ENCODE measurements around the gene DENND6B.

DENND6B gene

DNA sequence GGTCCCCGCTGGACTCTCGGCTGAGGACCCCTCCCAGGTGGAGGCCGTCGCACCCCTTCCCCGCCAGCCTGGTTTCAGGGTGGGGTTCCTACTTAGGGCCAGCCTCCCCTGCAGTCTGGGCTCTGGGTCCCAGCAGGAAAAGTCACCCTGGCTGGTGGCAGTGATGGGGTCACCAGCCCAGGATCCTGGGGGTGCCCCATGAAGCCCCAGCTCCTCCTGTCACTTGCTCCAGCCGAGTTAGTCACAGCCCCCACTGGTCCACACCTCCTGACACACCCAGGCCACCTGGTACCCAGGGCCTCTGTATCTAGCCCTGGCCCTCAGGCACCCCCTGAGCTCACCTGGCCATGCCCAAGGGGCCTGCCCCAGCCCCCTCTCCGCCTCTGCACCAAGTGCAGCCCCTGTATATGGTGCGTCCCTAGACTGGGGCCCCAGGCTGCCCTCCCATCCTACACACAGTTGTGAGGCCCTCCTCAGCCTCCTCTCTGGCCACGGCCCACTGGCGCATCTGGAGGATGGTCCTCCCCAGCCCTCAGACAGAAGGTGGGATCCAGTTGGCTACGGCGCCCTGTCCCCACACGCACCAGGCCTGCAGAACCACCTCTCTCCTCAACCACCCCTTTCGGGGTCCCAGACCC, 26.1 kb downstream of the DENND6B start:
- no peaks in the 10 kb centered on the region for H4K20me1 ChIP-seq (ENCODE audit: insufficient read depth, low read length)
- no peaks in the 10 kb centered on the region for H3K9me3 ChIP-seq (ENCODE audit: low read length)
- no peak overlapping the region for H3K9ac ChIP-seq (ENCODE audit: low read length)
- peaks cover 25% of the 10 kb centered on the region for H3K27me3 ChIP-seq (ENCODE audit: insufficient read depth, low read length)
- H3K4me3 ChIP-seq (ENCODE audit: low read depth, low read length, poor library complexity, severe bottlenecking) = no peak overlapping the region
- H3K4me2 ChIP-seq (ENCODE audit: low read length) = no peak overlapping the region
- H3K9me2 ChIP-seq (ENCODE audit: low read depth, low read length) = no peaks in the 10 kb centered on the region
- TF ChIP-seq, protein P1, sequence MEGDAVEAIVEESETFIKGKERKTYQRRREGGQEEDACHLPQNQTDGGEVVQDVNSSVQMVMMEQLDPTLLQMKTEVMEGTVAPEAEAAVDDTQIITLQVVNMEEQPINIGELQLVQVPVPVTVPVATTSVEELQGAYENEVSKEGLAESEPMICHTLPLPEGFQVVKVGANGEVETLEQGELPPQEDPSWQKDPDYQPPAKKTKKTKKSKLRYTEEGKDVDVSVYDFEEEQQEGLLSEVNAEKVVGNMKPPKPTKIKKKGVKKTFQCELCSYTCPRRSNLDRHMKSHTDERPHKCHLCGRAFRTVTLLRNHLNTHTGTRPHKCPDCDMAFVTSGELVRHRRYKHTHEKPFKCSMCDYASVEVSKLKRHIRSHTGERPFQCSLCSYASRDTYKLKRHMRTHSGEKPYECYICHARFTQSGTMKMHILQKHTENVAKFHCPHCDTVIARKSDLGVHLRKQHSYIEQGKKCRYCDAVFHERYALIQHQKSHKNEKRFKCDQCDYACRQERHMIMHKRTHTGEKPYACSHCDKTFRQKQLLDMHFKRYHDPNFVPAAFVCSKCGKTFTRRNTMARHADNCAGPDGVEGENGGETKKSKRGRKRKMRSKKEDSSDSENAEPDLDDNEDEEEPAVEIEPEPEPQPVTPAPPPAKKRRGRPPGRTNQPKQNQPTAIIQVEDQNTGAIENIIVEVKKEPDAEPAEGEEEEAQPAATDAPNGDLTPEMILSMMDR (IDR thresholded peaks at IDR 0.05; ENCODE audit: low read length) = no peak
- TF ChIP-seq EZH2 (IDR thresholded peaks at IDR 0.05; ENCODE audit: borderline replicate concordance, low read length) = no peak
- no peaks in the 10 kb centered on the region for H3K36me3 ChIP-seq (ENCODE audit: insufficient read depth, low read length)
- H3K27ac ChIP-seq (ENCODE audit: low read depth, low read length, poor library complexity, severe bottlenecking) = no peak overlapping the region
- no peak overlapping the region for H2AFZ ChIP-seq (ENCODE audit: low read length)
- peaks cover 13% of the 10 kb centered on the region for H3K4me1 ChIP-seq (ENCODE audit: insufficient read depth, low read length, severe bottlenecking)
- H3F3A ChIP-seq (ENCODE audit: insufficient read depth, low read length) = no peaks in the 10 kb centered on the region
- no peaks in the 10 kb centered on the region for H3K79me2 ChIP-seq (ENCODE audit: insufficient read depth, low read length)

DNA sequence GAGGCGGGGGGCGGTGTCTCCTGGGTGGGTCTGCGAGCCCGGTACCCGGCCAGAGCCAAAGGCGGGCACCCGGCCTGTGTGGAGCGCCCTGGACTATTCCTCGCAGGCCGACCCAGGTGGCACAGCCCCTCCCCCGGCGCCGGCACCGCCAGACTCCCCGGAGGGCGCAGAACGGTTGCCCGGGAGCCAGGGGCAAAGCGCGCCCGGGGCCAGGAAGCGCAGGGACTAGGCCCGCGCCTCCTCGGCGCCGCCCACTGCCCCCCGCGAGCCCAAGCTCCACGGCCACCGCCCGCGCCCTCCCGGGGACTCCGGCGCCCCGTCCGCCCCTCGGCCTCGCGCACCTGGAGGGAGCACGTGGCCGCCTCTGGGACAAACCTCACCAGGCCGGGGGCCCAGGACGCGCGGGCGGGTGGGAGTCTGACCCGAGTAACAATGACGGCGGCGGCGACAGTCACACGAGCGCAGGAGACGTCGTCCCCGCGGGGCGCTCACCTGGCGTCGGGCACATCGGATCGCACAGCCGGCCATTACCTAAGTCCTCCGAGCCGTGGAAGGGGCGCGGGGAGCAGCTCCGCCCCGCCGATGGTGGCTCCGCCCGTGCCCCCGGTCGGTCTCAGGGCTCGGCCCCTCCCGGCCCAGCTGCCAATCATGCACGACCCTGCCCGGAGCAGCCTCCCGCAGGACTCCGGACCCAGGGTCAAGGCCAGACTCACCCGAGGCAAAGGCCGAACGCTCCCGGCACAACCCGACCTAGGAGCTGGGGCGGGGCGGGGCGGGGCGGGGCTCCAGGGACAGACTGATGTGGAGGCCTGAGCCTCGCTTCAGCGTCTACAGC, 26.8 kb downstream of the DENND6B start:
- Histone ChIP-seq H3F3A (ENCODE audit: insufficient read depth, low read length) (0 out of 2 replicates have a peak, but pooled peaks cover 3% of the 10 kb centered on the region), H4K20me1 (ENCODE audit: insufficient read depth, low read length) (no peaks in the 10 kb centered on the region), H2AFZ (ENCODE audit: low read length) (no peak overlapping the region), H3K9me3 (ENCODE audit: low read length) (no peaks in the 10 kb centered on the region), H3K4me3 (ENCODE audit: low read depth, low read length, poor library complexity, severe bottlenecking) (peak overlapping the region; percentile 53), H3K79me2 (ENCODE audit: insufficient read depth, low read length) (no peaks in the 10 kb centered on the region), H3K27ac (ENCODE audit: low read depth, low read length, poor library complexity, severe bottlenecking) (no peak overlapping the region), H3K4me2 (ENCODE audit: low read length) (peak overlapping the region; percentile 71), H3K27me3 (ENCODE audit: insufficient read depth, low read length) (peaks cover 18% of the 10 kb centered on the region), H3K4me1 (ENCODE audit: insufficient read depth, low read length, severe bottlenecking) (peaks cover 11% of the 10 kb centered on the region), H3K36me3 (ENCODE audit: insufficient read depth, low read length) (no peaks in the 10 kb centered on the region), H3K9ac (ENCODE audit: low read length) (peak overlapping the region; percentile 11; the same call in 1 of the 2 replicates), H3K9me2 (ENCODE audit: low read depth, low read length) (no peaks in the 10 kb centered on the region)
- TF ChIP-seq, protein P1 (IDR thresholded peaks at IDR 0.05; ENCODE audit: low read length) = no peak
- TF ChIP-seq EZH2 (IDR thresholded peaks at IDR 0.05; ENCODE audit: borderline replicate concordance, low read length) = no peak

GRCh38 chr22:50298937-50299784, 27.7 kb downstream of the DENND6B start:
- Histone ChIP-seq H3K4me3 (ENCODE audit: low read depth, low read length, poor library complexity, severe bottlenecking) (peak overlapping the region; percentile 53), H3K4me1 (ENCODE audit: insufficient read depth, low read length, severe bottlenecking) (peaks cover 11% of the 10 kb centered on the region), H3K79me2 (ENCODE audit: insufficient read depth, low read length) (no peaks in the 10 kb centered on the region), H2AFZ (ENCODE audit: low read length) (no peak overlapping the region), H3K9me2 (ENCODE audit: low read depth, low read length) (no peaks in the 10 kb centered on the region), H3F3A (ENCODE audit: insufficient read depth, low read length) (0 out of 2 replicates have a peak, but pooled peaks cover 3% of the 10 kb centered on the region), H3K9ac (ENCODE audit: low read length) (0 out of 2 replicates have a peak overlapping the region, but pooled peaks have one; percentile 22), H3K27me3 (ENCODE audit: insufficient read depth, low read length) (peaks cover 23% of the 10 kb centered on the region), H4K20me1 (ENCODE audit: insufficient read depth, low read length) (no peaks in the 10 kb centered on the region), H3K9me3 (ENCODE audit: low read length) (no peaks in the 10 kb centered on the region), H3K36me3 (ENCODE audit: insufficient read depth, low read length) (no peaks in the 10 kb centered on the region), H3K4me2 (ENCODE audit: low read length) (peak overlapping the region; percentile 71), H3K27ac (ENCODE audit: low read depth, low read length, poor library complexity, severe bottlenecking) (no peak overlapping the region)
- TF ChIP-seq, protein P1 (IDR thresholded peaks at IDR 0.05; ENCODE audit: low read length) = no peak
- no peak for TF ChIP-seq EZH2 (IDR thresholded peaks at IDR 0.05; ENCODE audit: borderline replicate concordance, low read length)
